HepG2 (cell line): ENCODE measurements around the gene CRYGS. TPM values are rescaled to one million over a fixed set of nuclear protein-coding genes. Genes with fewer than 3 reads are reported as not detected.

Source experiments
- ATAC-seq: fragments of 200-7000 bp; cut with Tn5 transposase; 3 replicates; pipeline ENCODE4 v1.9.1; 2020; ENCODE audit warnings: mild to moderate bottlenecking, moderate library complexity
- BruUV-seq: library from RNA; stranded (reverse); fragments of 400-500 nt; replicated peaks from 2 replicates; lab custom pipeline; 2021; lab: Mats Ljungman, UMichigan
- CTCF ChIA-PET: fragments of 300-600 bp; formaldehyde crosslinking; extraction: SDS; loops from one replicate; lab custom pipeline; 2021; ENCODE audit warnings: low total read pairs, inconsistent platforms, low intra/inter-chr PET ratio; lab: Yijun Ruan, JAX
- POLR2A ChIA-PET: fragments of 350-600 bp; sonication (Branson Sonifier 250); formaldehyde crosslinking; loops from one replicate; lab custom pipeline; 2020; ENCODE audit warnings: antibody characterized with exemption, inconsistent platforms; lab: Yijun Ruan, JAX
- DNase-seq: peaks from one replicate; pipeline ENCODE4 v3.0.0-alpha.2; 2015; ENCODE audit warnings: low spot score
- FAIRE-seq: peaks from 3 replicates; lab custom pipeline; 2011; peaks lifted over from hg19 to GRCh38; lab: Jason Lieb, UNC
- H2AFZ ChIP-seq: one replicate; pipeline ENCODE4 v1.6.1; 2011; ENCODE audit warnings: low read length, inconsistent platforms
- H3K27ac ChIP-seq: fragments of 300-600 bp; 3 replicates; pipeline ENCODE4 v1.8.0; 2011; ENCODE audit warnings: mixed run types, mild to moderate bottlenecking, mixed read lengths, low read length, inconsistent platforms; ENCODE audit not compliant: insufficient read depth; ENCODE audit errors: extremely low read length
- H3K27me3 ChIP-seq, 2 experiments: fragments of 200-600 bp in 1 of 2; 2 replicates in 1 of 2; 3 replicates in 1 of 2; pipeline versions ENCODE4 v1.6.0 to v1.8.0; 2011; ENCODE audit warnings: low read length in 2 of 2, mild to moderate bottlenecking in 2 of 2, moderate library complexity in 2 of 2, inconsistent platforms in 1 of 2; ENCODE audit not compliant: insufficient read depth in 2 of 2, control insufficient read depth in 1 of 2
- H3K36me3 ChIP-seq, 2 experiments: fragments of 200-600 bp in 1 of 2; replicated peaks in 1 of 2; 2 replicates in 1 of 2; 3 replicates in 1 of 2; pipeline versions ENCODE4 v1.5.1 to v1.8.0; 2011; ENCODE audit warnings: low read length in 2 of 2, inconsistent platforms in 1 of 2; ENCODE audit not compliant: insufficient read depth in 2 of 2, control insufficient read depth in 1 of 2
- H3K4me1 ChIP-seq: 2 replicates; pipeline ENCODE4 v1.5.1; 2012; ENCODE audit warnings: low read length, inconsistent platforms; ENCODE audit not compliant: insufficient read depth
- H3K4me2 ChIP-seq: 2 replicates; pipeline ENCODE4 v1.6.0; 2011; ENCODE audit warnings: low read depth, low read length, inconsistent platforms
- H3K4me3 ChIP-seq, 3 experiments: fragments of 200-600 bp in 1 of 3; sonication (generic), shearing (Covaris generic) in 1 of 3; replicated peaks in 1 of 3; 2 replicates each; pipeline ENCODE4 v1.5.1; 2011 to 2016; ENCODE audit warnings: low read length in 3 of 3, inconsistent platforms in 2 of 3, low read depth in 2 of 3, mild to moderate bottlenecking in 2 of 3, control low read depth in 1 of 3, mixed read lengths in 1 of 3; ENCODE audit not compliant: insufficient read depth in 1 of 3
- H3K79me2 ChIP-seq: one replicate; pipeline ENCODE4 v1.6.1; 2011; ENCODE audit warnings: low read length, inconsistent platforms; ENCODE audit not compliant: insufficient read depth
- H3K9ac ChIP-seq: 2 replicates; pipeline ENCODE4 v1.6.0; 2011; ENCODE audit warnings: mild to moderate bottlenecking, low read depth, low read length, inconsistent platforms; ENCODE audit not compliant: insufficient read depth
- H3K9me3 ChIP-seq: 2 replicates; pipeline ENCODE4 v1.5.1; 2012; ENCODE audit warnings: mild to moderate bottlenecking, low read length
- H4K20me1 ChIP-seq: 2 replicates; pipeline ENCODE4 v1.6.0; 2011; ENCODE audit warnings: inconsistent platforms, mild to moderate bottlenecking, low read length, moderate library complexity; ENCODE audit not compliant: insufficient read depth
- NFRKB ChIP-seq: fragments of 450-650 bp; IDR thresholded peaks from 2 replicates; pipeline ENCODE4 v1.6.1; 2017
- PHF5A ChIP-seq: IDR thresholded peaks from one replicate; pipeline ENCODE4 v1.6.1; 2018; ENCODE audit warnings: low read depth, missing genetic modification reagents; ENCODE audit not compliant: unreplicated experiment
- PRPF4 ChIP-seq: fragments of 200-400 bp; formaldehyde crosslinking; IDR thresholded peaks from 2 replicates; pipeline ENCODE4 v1.6.1; 2016; ENCODE audit warnings: low read length, low read depth; ENCODE audit not compliant: poor library complexity, severe bottlenecking
- ZNF138 ChIP-seq: sonication (generic); formaldehyde crosslinking; IDR thresholded peaks from 2 replicates; pipeline ENCODE4 v1.5.0; 2020; ENCODE audit warnings: mild to moderate bottlenecking, low read depth, missing genetic modification reagents
- ZNF382 ChIP-seq: sonication (generic); formaldehyde crosslinking; IDR thresholded peaks from 2 replicates; pipeline ENCODE4 v1.5.0; 2020; ENCODE audit warnings: missing genetic modification reagents, mild to moderate bottlenecking, borderline replicate concordance
- ZNF703 ChIP-seq: sonication (generic); formaldehyde crosslinking; IDR thresholded peaks from 2 replicates; pipeline ENCODE4 v1.5.1; 2020; ENCODE audit warnings: missing genetic modification reagents, mild to moderate bottlenecking, moderate library complexity, borderline replicate concordance
- WGBS: methylation state at CpG from one replicate; pipeline ENCODE4 v1.1.6; 2017; ENCODE audit warnings: low lambda C conversion rate; 5-methylcytosine and 5-hydroxymethylcytosine counted together
- in situ Hi-C: cut with HindIII; loops from 2 replicates; pipeline ENCODE4 v1.10.0; 2017; ENCODE audit warnings: low pct_unique_long_range_greater_than_20kb; ENCODE audit not compliant: extremely low pct_ligation_motif_present
- intact Hi-C: fragments of 100-400 bp; cut with micrococcal nuclease; formaldehyde crosslinking; loops from one replicate; pipeline ENCODE4 v1.10.0; 2022; ENCODE audit not compliant: unreplicated experiment
- polyA plus RNA-seq, 8 experiments: library from polyadenylated mRNA; depleted of rRNA in 3 of 8; stranded (reverse) in 7 of 8; unstranded in 1 of 8; fragments of >200 nt; fragmentation: Illumina TruSeq in 4 of 8; extraction: Trizol in 4 of 8; gene quantifications; 2 replicates each; pipeline versions ENCODE4 v1.2.1 to v1.2.3, GENCODE V29; 2011 to 2016; ENCODE audit warnings: low read depth in 4 of 8, missing spikeins in 1 of 8, mixed read lengths in 1 of 8; ENCODE audit not compliant: insufficient read depth in 1 of 8
- total RNA-seq, 5 experiments: library from RNA; depleted of rRNA; stranded (reverse); fragments of >200 nt; fragmentation: Illumina TruSeq; extraction: Trizol; gene quantifications; 2 replicates each; pipeline ENCODE4 v1.2.3, GENCODE V29; 2016; ENCODE audit warnings: low read depth in 1 of 5
- TF ChIP-seq, protein P1 (sequence below): sonication (generic); formaldehyde crosslinking; IDR thresholded peaks from 2 replicates; pipeline ENCODE4 v1.4.0; 2020; ENCODE audit warnings: mild to moderate bottlenecking, missing genetic modification reagents
- TF ChIP-seq, protein P2 (sequence below): sonication (generic); formaldehyde crosslinking; conservative IDR thresholded peaks from 2 replicates; pipeline ENCODE4 v1.4.0; 2020; ENCODE audit warnings: mild to moderate bottlenecking, missing genetic modification reagents, moderate library complexity
- TF ChIP-seq, protein P3 (sequence below): sonication (generic); formaldehyde crosslinking; IDR thresholded peaks from 2 replicates; pipeline ENCODE4 v1.4.0; 2020; ENCODE audit warnings: mild to moderate bottlenecking, missing genetic modification reagents, borderline replicate concordance

Gene CRYGS
- total and polyA plus RNA-seq, 2 of the 13 experiments (the other 11 are each of a cell fraction or from before 2014, with no cell fraction given) = 2.1 to 6.7 TPM

DNA sequence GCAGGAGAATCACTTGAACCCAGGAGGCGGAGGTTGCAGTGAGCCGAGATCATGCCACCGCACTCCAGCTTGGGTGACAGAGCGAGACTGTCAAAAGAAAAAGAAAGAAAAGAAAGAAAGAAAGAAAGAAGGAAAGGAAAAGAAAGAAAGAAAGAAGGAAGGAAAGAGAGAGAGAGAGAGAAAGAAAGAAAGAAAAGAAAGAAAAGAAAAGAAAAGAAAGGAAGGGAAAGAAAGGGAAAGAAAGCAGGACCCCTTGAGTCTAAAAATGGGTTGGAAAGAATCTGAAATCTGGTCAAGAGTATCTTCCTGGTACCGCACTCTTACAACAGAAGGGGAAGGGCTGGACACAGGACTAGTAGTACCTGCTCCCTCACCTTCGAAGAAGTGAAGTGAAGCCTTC, 19.6 kb downstream of the CRYGS start:
- ChIA-PET CTCF (no interaction called here), POLR2A (no interaction called here)
- Histone ChIP-seq H3K4me3 (no peak overlapping the region), H3K79me2 (no peaks in the 10 kb centered on the region), H3K9me3 (no peaks in the 10 kb centered on the region), H2AFZ (no peak overlapping the region), H3K27ac (no peak overlapping the region), H3K27me3 (0 out of 5 replicates have a peak, but pooled peaks cover 0 to 1% of the 10 kb centered on the region in 2 experiments), H3K36me3 (no peaks in the 10 kb centered on the region), H3K4me2 (no peak overlapping the region), H3K9ac (no peak overlapping the region), H4K20me1 (no peaks in the 10 kb centered on the region), H3K4me1 (peaks cover 63% of the 10 kb centered on the region)
- intact Hi-C loops = no loop called here
- in situ Hi-C loops = no loop called here
- TF ChIP-seq ZNF382 (no peak), ZNF138 (CRISPR knock-in tag) (no peak), PHF5A (no peak), PRPF4 (no peak), ZNF703 (no peak), NFRKB (no peak)
- TF ChIP-seq, protein P1, sequence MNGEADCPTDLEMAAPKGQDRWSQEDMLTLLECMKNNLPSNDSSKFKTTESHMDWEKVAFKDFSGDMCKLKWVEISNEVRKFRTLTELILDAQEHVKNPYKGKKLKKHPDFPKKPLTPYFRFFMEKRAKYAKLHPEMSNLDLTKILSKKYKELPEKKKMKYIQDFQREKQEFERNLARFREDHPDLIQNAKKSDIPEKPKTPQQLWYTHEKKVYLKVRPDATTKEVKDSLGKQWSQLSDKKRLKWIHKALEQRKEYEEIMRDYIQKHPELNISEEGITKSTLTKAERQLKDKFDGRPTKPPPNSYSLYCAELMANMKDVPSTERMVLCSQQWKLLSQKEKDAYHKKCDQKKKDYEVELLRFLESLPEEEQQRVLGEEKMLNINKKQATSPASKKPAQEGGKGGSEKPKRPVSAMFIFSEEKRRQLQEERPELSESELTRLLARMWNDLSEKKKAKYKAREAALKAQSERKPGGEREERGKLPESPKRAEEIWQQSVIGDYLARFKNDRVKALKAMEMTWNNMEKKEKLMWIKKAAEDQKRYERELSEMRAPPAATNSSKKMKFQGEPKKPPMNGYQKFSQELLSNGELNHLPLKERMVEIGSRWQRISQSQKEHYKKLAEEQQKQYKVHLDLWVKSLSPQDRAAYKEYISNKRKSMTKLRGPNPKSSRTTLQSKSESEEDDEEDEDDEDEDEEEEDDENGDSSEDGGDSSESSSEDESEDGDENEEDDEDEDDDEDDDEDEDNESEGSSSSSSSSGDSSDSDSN (CRISPR knock-in tag) = no peak
- TF ChIP-seq, protein P2, sequence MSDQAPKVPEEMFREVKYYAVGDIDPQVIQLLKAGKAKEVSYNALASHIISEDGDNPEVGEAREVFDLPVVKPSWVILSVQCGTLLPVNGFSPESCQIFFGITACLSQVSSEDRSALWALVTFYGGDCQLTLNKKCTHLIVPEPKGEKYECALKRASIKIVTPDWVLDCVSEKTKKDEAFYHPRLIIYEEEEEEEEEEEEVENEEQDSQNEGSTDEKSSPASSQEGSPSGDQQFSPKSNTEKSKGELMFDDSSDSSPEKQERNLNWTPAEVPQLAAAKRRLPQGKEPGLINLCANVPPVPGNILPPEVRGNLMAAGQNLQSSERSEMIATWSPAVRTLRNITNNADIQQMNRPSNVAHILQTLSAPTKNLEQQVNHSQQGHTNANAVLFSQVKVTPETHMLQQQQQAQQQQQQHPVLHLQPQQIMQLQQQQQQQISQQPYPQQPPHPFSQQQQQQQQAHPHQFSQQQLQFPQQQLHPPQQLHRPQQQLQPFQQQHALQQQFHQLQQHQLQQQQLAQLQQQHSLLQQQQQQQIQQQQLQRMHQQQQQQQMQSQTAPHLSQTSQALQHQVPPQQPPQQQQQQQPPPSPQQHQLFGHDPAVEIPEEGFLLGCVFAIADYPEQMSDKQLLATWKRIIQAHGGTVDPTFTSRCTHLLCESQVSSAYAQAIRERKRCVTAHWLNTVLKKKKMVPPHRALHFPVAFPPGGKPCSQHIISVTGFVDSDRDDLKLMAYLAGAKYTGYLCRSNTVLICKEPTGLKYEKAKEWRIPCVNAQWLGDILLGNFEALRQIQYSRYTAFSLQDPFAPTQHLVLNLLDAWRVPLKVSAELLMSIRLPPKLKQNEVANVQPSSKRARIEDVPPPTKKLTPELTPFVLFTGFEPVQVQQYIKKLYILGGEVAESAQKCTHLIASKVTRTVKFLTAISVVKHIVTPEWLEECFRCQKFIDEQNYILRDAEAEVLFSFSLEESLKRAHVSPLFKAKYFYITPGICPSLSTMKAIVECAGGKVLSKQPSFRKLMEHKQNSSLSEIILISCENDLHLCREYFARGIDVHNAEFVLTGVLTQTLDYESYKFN (CRISPR knock-in tag) = no peak
- TF ChIP-seq, protein P3, sequence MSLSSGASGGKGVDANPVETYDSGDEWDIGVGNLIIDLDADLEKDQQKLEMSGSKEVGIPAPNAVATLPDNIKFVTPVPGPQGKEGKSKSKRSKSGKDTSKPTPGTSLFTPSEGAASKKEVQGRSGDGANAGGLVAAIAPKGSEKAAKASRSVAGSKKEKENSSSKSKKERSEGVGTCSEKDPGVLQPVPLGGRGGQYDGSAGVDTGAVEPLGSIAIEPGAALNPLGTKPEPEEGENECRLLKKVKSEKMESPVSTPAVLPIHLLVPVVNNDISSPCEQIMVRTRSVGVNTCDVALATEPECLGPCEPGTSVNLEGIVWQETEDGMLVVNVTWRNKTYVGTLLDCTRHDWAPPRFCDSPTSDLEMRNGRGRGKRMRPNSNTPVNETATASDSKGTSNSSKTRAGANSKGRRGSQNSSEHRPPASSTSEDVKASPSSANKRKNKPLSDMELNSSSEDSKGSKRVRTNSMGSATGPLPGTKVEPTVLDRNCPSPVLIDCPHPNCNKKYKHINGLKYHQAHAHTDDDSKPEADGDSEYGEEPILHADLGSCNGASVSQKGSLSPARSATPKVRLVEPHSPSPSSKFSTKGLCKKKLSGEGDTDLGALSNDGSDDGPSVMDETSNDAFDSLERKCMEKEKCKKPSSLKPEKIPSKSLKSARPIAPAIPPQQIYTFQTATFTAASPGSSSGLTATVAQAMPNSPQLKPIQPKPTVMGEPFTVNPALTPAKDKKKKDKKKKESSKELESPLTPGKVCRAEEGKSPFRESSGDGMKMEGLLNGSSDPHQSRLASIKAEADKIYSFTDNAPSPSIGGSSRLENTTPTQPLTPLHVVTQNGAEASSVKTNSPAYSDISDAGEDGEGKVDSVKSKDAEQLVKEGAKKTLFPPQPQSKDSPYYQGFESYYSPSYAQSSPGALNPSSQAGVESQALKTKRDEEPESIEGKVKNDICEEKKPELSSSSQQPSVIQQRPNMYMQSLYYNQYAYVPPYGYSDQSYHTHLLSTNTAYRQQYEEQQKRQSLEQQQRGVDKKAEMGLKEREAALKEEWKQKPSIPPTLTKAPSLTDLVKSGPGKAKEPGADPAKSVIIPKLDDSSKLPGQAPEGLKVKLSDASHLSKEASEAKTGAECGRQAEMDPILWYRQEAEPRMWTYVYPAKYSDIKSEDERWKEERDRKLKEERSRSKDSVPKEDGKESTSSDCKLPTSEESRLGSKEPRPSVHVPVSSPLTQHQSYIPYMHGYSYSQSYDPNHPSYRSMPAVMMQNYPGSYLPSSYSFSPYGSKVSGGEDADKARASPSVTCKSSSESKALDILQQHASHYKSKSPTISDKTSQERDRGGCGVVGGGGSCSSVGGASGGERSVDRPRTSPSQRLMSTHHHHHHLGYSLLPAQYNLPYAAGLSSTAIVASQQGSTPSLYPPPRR = no peak
- DNase-seq = no peak
- no peak for FAIRE-seq
- WGBS = 88% methylated on average over 5 of the region's 6 CpGs
- no peak for ATAC-seq
- BruUV-seq = no TSS peak
